OCI-LY1 (cell line): Measurements from ENCODE around the gene TBX1.

Experiments used
- EZH2 ChIP-seq: fragments of 200-600 bp; sonication (generic), shearing (Covaris generic); IDR thresholded peaks from 2 replicates; pipeline ENCODE4 v1.8.0; 2017; ENCODE audit warnings: borderline replicate concordance, mixed run types, mild to moderate bottlenecking, antibody characterized with exemption, low read length, moderate library complexity, mixed read lengths
- TF ChIP-seq, protein P1 (sequence below): fragments of 200-600 bp; sonication (generic), shearing (Covaris generic); IDR thresholded peaks from 2 replicates; pipeline ENCODE4 v1.5.1; 2017; ENCODE audit warnings: mild to moderate bottlenecking, antibody characterized with exemption, low read length, moderate library complexity, mixed read lengths

DNA sequence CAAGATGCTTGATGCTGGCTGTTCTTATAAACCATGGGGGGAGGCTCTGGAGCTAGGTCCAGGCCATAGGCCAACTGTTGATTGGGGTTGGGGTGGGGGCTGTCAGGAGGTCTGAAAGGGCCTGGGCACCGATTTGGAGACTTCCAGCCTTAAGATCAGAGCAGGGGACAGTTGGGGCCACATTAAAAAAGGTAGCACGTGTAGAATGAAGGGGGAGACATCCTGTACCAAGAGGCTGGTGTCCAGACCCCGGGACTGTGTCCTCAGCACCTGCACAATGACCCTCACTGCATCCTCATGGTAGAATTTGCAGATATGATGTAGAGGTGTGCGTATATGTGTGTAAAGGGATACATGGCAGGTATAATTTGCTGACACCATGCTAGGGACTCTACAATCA, 12.4 kb upstream of the TBX1 start:
- TF ChIP-seq, protein P1, sequence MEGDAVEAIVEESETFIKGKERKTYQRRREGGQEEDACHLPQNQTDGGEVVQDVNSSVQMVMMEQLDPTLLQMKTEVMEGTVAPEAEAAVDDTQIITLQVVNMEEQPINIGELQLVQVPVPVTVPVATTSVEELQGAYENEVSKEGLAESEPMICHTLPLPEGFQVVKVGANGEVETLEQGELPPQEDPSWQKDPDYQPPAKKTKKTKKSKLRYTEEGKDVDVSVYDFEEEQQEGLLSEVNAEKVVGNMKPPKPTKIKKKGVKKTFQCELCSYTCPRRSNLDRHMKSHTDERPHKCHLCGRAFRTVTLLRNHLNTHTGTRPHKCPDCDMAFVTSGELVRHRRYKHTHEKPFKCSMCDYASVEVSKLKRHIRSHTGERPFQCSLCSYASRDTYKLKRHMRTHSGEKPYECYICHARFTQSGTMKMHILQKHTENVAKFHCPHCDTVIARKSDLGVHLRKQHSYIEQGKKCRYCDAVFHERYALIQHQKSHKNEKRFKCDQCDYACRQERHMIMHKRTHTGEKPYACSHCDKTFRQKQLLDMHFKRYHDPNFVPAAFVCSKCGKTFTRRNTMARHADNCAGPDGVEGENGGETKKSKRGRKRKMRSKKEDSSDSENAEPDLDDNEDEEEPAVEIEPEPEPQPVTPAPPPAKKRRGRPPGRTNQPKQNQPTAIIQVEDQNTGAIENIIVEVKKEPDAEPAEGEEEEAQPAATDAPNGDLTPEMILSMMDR = no peak
- TF ChIP-seq EZH2 = no peak
